Muscle layer of colon (tissue), 2 donors: ENCODE measurements around the gene CDK8.
"Not testable (repeated sequence)": the region's sequence is repeated elsewhere in the genome, so short reads cannot be mapped to it uniquely, and the experiment has no call there.

Experiments
- H3K27ac ChIP-seq: one replicate; pipeline ENCODE4 v1.7.0; 2013; ENCODE audit warnings: low read depth, mild to moderate bottlenecking, low read length, moderate library complexity
- H3K27me3 ChIP-seq, 2 donors: one replicate each; pipeline ENCODE4 v1.7.0; 2013; ENCODE audit warnings: low read length in 2 of 2, mild to moderate bottlenecking in 2 of 2; ENCODE audit not compliant: insufficient read depth in 2 of 2, control insufficient read depth in 1 of 2
- H3K36me3 ChIP-seq: one replicate; pipeline ENCODE4 v1.7.0; 2013; ENCODE audit warnings: mild to moderate bottlenecking, low read length; ENCODE audit not compliant: insufficient read depth
- H3K4me1 ChIP-seq: one replicate; pipeline ENCODE4 v1.7.0; 2013; ENCODE audit warnings: mild to moderate bottlenecking, low read length; ENCODE audit not compliant: insufficient read depth
- H3K4me3 ChIP-seq, 2 donors: one replicate each; pipeline ENCODE4 v1.7.0; 2013; ENCODE audit warnings: low read length in 2 of 2, low read depth in 1 of 2, mild to moderate bottlenecking in 1 of 2, moderate library complexity in 1 of 2
- H3K9ac ChIP-seq: one replicate; pipeline ENCODE4 v1.7.0; 2013; ENCODE audit warnings: low read length
- H3K9me3 ChIP-seq: one replicate; pipeline ENCODE4 v1.7.0; 2013; ENCODE audit warnings: mild to moderate bottlenecking, low read length
- donor health status: abdominal sarcoma.
- donor health status: Adenocarcinoma of cecum.

Gene CDK8

DNA sequence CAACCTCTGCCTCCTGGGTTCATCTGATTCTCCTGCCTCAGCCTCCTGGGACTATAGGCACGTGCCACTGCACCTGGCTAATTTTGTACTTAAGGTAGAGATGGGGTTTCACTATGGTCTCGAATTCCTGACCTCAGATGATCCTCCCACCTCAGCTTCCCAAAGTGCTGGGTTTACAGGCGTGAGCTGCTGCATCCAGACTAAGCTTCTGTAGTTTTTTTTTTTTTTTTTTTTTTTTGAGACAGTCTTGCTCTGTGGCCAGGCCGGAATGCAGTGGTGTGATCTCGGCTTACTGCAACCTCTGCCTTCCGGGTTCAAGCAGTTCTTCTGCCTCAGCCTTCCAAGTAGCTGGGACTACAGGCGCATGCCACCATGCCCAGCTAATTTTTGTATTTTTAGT is 34.9 kb downstream of the CDK8 start:
- not testable (repeated sequence) for H3K27ac ChIP-seq, H3K27me3 ChIP-seq, H3K9me3 ChIP-seq, H3K36me3 ChIP-seq, H3K9ac ChIP-seq, H3K4me3 ChIP-seq, H3K4me1 ChIP-seq

DNA sequence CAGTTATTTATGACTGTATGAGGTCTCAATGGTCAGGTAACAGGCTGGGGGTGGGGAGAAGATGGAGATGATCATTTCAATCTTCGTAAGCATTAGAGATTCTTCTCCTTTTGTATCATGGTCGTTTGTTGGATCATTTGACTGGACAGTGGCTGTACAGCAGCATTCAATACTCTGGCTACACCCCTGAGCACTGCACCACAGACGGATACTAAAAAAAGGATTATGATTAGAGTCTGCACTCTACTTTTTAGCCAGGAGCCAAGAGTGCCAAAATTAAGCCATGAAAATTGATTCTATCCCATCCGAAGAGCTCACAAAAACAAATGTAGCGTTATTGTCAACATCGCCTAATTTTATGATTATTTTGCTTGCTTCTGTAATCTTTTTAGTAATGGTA is 41.9 kb downstream of the CDK8 start:
- no peaks in the 10 kb centered on the region for H3K36me3 ChIP-seq
- H3K4me1 ChIP-seq: peaks cover 6% of the 10 kb centered on the region
- H3K9ac ChIP-seq: no peak overlapping the region
- no peak overlapping the region for H3K27ac ChIP-seq
- no peaks in the 10 kb centered on the region for H3K27me3 ChIP-seq
- no peaks in the 10 kb centered on the region for H3K9me3 ChIP-seq
- no peak overlapping the region for H3K4me3 ChIP-seq

DNA sequence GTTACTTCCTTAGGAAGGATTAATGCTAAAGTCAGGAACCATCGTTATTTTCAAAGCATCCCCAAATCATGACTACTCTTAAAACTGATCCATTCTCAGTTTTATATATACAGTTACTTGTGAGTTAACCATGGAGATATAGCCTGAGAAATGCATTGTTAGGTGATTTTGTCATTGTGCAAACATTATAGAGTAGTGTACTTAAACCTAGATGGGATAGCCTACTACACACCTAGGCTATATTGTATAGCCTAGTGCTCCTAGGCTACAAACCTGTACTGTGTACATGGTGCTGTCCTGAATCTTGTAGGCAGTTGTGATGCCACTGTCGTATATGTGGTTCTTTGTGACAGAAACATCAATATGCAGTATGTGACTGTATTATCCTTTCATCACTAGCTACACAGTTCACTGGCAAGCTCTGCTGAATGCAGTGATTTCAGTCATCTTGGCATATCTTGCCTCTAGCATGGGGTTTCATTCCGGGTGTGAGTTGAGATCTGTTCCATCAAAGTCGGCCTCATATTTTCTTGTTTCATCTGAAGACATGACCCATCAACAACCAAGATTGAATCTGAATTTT is 45.3 kb downstream of the CDK8 start:
- H3K9me3 ChIP-seq: no peaks in the 10 kb centered on the region
- peaks cover 12% of the 10 kb centered on the region for H3K4me1 ChIP-seq
- H3K27ac ChIP-seq: no peak overlapping the region
- H3K4me3 ChIP-seq: no peak overlapping the region
- no peaks in the 10 kb centered on the region for H3K36me3 ChIP-seq
- H3K27me3 ChIP-seq: no peaks in the 10 kb centered on the region
- H3K9ac ChIP-seq: no peak overlapping the region

DNA sequence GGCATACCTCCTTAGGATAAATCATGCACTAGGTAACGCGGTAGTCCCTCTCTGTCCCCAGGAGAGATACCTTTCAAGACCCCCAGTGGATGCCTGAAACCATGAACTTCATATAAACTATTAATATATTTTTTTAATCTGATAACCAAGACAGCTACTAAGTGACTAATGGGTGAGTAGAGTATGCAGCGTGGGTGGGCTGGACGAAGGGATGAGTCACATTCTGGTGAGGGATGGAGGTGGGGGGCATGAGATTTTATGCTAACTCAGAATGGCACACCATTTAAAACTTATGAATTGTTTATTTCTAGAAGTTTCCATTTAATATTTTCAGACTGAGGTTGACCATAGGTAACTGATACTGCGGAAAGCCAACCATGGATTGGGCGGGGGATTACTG is 46.2 kb downstream of the CDK8 start:
- Histone ChIP-seq H3K9me3 (no peaks in the 10 kb centered on the region), H3K4me3 (no peak overlapping the region), H3K36me3 (no peaks in the 10 kb centered on the region), H3K4me1 (peaks cover 11% of the 10 kb centered on the region), H3K9ac (no peak overlapping the region), H3K27ac (no peak overlapping the region), H3K27me3 (no peaks in the 10 kb centered on the region)

DNA sequence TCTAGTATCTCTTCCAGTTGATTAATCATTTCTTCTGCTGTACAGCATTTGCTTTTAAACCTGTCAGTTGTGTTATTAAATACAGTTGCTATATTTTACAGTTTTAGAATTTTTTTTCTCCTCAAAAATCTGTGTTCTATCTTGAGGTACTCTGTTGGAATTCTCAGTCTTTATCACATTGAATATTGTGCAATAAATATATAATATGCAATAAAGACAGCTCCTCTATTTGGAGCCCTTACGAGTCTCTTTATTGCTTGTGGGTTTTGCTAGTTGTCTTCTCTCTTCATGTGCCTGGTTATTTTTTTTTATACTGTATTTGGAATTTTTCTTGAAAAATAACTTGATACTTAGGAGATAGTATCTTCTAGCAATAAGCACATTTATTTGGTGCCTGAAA is 51.7 kb downstream of the CDK8 start:
- H3K27me3 ChIP-seq: no peaks in the 10 kb centered on the region
- no peak overlapping the region for H3K4me3 ChIP-seq
- H3K36me3 ChIP-seq: no peaks in the 10 kb centered on the region
- peaks cover 35% of the 10 kb centered on the region for H3K4me1 ChIP-seq
- H3K9ac ChIP-seq: no peak overlapping the region
- no peaks in the 10 kb centered on the region for H3K9me3 ChIP-seq
- no peak overlapping the region for H3K27ac ChIP-seq

DNA sequence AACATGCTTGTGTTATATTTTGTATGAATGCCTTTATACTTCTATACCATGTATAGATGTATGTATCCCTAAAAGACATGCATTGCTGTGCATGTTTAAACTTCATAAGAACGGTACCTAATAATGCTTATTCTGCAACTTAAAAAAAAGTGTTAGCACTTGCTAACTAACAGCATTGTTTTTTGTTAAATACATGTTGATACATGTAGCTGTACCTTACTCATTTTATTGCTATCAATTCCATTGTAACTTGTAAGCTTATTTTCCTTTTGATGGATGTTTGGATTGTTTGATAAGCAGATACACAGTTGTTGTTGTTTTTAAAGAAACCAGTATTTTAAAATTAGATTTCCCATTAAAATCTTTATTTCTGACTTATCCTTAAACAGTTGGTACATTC is 53.8 kb downstream of the CDK8 start:
- no peak overlapping the region for H3K4me3 ChIP-seq
- H3K27me3 ChIP-seq: no peaks in the 10 kb centered on the region
- no peak overlapping the region for H3K27ac ChIP-seq
- peaks cover 31% of the 10 kb centered on the region for H3K4me1 ChIP-seq
- no peak overlapping the region for H3K9ac ChIP-seq
- H3K9me3 ChIP-seq: no peaks in the 10 kb centered on the region
- H3K36me3 ChIP-seq: no peaks in the 10 kb centered on the region

DNA sequence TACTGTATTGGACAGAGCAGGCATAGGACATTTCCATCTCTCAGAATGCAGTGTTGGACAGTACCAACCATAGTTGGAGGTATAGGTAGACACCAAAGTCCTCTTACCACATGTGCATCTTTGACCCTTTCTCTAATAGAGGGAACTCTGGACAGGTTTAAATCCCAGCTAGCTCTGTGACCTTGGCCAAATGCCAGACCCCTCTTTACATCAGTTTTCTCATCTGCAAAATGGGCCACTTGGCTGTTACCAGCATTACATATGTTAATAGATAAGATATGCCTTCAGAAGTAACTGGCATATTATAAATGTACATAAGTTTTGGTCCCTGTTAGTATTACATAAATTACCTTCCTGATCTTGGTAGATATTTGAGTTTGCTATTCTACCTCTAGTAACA is 54.3 kb downstream of the CDK8 start:
- no peak overlapping the region for H3K4me3 ChIP-seq
- peaks cover 30% of the 10 kb centered on the region for H3K4me1 ChIP-seq
- H3K36me3 ChIP-seq: no peaks in the 10 kb centered on the region
- no peaks in the 10 kb centered on the region for H3K27me3 ChIP-seq
- no peaks in the 10 kb centered on the region for H3K9me3 ChIP-seq
- no peak overlapping the region for H3K9ac ChIP-seq
- H3K27ac ChIP-seq: no peak overlapping the region

DNA sequence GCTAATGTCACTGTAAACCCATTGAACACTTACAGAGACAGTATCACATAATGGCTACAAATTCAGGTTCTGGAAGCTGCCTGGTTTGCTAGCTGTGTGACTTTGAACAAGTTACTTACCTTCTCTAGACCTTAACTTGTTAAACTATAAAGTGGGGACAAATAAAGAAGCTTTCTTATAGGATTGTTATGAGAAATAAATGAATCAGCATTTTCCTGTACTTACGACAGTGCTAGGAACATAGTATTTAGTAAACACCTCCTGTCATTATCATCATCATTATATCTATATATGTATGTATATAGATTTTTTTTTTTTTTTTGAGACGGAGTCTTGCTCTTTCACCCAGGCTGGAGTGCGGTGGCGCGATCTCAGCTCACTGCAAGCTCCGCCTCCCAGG is 54.9 kb downstream of the CDK8 start:
- Histone ChIP-seq H3K4me1 (peaks cover 36% of the 10 kb centered on the region), H3K27me3 (no peaks in the 10 kb centered on the region), H3K9me3 (no peaks in the 10 kb centered on the region), H3K9ac (no peak overlapping the region), H3K4me3 (no peak overlapping the region), H3K36me3 (no peaks in the 10 kb centered on the region), H3K27ac (no peak overlapping the region)

DNA sequence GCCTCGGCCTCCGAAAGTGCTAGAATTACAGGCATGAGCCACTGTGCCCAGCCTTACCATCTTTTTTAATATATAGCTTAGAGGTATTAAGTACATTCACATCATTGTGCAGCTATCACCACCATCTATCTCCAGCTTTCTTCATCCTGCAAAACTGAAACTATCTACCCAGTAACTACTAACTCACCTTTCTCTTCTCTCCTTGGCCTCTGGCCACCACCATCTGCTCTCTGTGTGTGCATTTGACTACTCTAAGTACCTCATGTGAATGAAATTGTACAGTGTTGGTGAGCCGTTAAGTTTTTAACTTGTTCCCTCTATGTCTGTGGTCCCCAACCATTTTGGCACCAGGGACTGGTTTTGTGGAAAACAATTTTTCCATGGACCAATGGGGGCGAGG is 56.1 kb downstream of the CDK8 start:
- no peaks in the 10 kb centered on the region for H3K9me3 ChIP-seq
- H3K27me3 ChIP-seq: no peaks in the 10 kb centered on the region
- H3K27ac ChIP-seq: no peak overlapping the region
- no peak overlapping the region for H3K9ac ChIP-seq
- no peaks in the 10 kb centered on the region for H3K36me3 ChIP-seq
- H3K4me3 ChIP-seq: no peak overlapping the region
- peaks cover 38% of the 10 kb centered on the region for H3K4me1 ChIP-seq

DNA sequence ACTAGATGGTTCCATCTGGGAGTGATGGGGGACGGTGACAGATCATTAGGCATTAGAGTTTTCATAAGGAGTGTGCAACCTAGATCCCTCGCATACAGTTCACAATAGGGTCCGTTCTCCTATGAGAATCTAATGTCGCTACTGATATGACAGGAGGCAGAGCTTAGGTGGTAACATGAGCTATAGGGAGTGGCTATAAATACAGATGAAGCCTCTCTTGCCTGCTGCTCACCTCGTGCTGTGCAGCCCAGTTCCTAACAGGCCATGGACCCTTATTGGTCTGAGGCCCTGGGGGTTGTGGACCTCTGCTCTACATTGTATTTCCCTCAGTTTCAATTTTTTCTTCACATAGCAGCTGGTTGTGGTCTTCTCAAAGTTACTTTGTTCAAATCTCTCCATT is 56.5 kb downstream of the CDK8 start:
- Histone ChIP-seq H3K9me3 (no peaks in the 10 kb centered on the region), H3K27me3 (no peaks in the 10 kb centered on the region), H3K36me3 (no peaks in the 10 kb centered on the region), H3K9ac (no peak overlapping the region), H3K4me3 (no peak overlapping the region), H3K27ac (no peak overlapping the region), H3K4me1 (peaks cover 33% of the 10 kb centered on the region)

DNA sequence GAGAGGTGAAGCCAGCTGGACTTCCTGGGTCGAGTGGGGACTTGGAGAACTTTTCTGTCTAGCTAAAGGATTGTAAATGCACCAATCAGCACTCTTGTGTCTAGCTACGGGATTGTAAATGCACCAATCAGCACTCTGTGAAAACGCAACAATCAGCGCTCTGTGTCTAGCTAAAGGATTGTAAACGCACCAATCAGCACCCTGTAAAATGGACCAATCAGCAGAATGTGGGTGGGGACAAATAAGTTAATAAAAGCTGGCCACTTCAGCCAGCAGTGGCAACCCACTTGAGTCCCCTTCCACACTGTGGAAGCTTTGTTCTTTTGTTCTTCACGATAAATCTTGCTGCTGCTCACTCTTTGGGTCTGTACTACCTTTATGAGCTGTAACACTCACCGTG is 58.1 kb downstream of the CDK8 start:
- not testable (repeated sequence) for H3K9me3 ChIP-seq, H3K27me3 ChIP-seq, H3K36me3 ChIP-seq, H3K27ac ChIP-seq, H3K9ac ChIP-seq, H3K4me3 ChIP-seq
- H3K4me1 ChIP-seq: peaks cover 28% of the 10 kb centered on the region

DNA sequence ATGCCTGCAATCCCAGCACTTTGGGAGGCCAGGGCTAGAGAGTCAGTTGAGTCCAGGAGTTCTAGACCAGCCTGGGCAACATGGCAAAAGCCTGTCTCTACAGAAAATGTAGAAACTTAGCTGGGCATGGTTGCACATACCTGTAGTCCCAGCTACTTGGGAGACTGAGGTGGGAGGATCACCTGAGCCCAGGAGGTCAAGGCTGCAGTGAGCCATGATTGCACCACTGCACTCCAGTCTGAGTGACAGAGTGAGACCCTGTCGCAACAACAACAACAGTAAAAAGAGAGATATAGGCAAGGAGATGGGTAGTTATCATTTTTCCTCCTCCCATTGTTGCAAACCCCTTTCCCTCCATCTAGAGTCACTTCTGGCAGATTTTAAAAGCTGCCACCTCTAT is 62.2 kb downstream of the CDK8 start:
- H3K9me3 ChIP-seq, H3K27me3 ChIP-seq, H3K27ac ChIP-seq, H3K4me3 ChIP-seq, H3K9ac ChIP-seq, H3K36me3 ChIP-seq: not testable (repeated sequence)
- peaks cover 22% of the 10 kb centered on the region for H3K4me1 ChIP-seq
